Stimulated activated effector memory CD8-positive, alpha-beta T cell treated with anti-CD3 and anti-CD28 coated beads, Interleukin-12 subunit alpha, Interleukin-12 subunit beta, amount 100 ng/mL, for 72 hours (primary cell): ENCODE results near the gene IFNK.
A peak's percentile ranks its signal among the peaks of the same experiment; 100 is the strongest.

Experiments used
- ATAC-seq: fragments of 150-1000 bp; cut with Tn5 transposase; 2 replicates; pipeline ENCODE4 v1.10.0; 2021
- DNase-seq, 2 donors: peaks; one replicate each; pipeline ENCODE4 v3.0.0; 2021 to 2022; ENCODE audit warnings: low spot score in 2 of 2
- H3K27ac Mint-ChIP-seq: one replicate; pipeline ENCODE4 v1.8.0; 2022; ENCODE audit warnings: mild to moderate bottlenecking, mixed read lengths
- H3K36me3 Mint-ChIP-seq: one replicate; pipeline ENCODE4 v1.8.0; 2022; ENCODE audit warnings: mild to moderate bottlenecking, mixed read lengths
- H3K4me1 Mint-ChIP-seq: one replicate; pipeline ENCODE4 v1.8.0; 2022; ENCODE audit warnings: mixed read lengths
- H3K4me3 Mint-ChIP-seq: one replicate; pipeline ENCODE4 v1.8.0; 2022; ENCODE audit warnings: mild to moderate bottlenecking, mixed read lengths
- H3K9me3 Mint-ChIP-seq: one replicate; pipeline ENCODE4 v1.8.0; 2022; ENCODE audit warnings: mixed read lengths

IFNK gene, protein sequence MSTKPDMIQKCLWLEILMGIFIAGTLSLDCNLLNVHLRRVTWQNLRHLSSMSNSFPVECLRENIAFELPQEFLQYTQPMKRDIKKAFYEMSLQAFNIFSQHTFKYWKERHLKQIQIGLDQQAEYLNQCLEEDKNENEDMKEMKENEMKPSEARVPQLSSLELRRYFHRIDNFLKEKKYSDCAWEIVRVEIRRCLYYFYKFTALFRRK

DNA sequence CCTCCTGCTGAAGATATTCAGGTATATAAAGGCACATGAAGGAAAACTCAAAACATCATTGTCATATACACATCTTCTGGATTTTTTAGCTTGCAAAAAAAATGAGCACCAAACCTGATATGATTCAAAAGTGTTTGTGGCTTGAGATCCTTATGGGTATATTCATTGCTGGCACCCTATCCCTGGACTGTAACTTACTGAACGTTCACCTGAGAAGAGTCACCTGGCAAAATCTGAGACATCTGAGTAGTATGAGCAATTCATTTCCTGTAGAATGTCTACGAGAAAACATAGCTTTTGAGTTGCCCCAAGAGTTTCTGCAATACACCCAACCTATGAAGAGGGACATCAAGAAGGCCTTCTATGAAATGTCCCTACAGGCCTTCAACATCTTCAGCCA, at the start of gene IFNK:
Gene IFNK, plus strand, starts transcription at position 55 of the 400 bp plus-strand sequence. Its CDS starts 47 bp downstream, at position 102.
- Mint-ChIP-seq H3K36me3 (no peaks in the 10 kb centered on the region), H3K27ac (no peak within 1 kb of the TSS), H3K4me3 (no peak within 1 kb of the TSS), H3K9me3 (no peaks in the 10 kb centered on the region), H3K4me1 (peaks cover 17% of the 10 kb centered on the region)
- DNase-seq (no peak), ATAC-seq (no peak)

DNA sequence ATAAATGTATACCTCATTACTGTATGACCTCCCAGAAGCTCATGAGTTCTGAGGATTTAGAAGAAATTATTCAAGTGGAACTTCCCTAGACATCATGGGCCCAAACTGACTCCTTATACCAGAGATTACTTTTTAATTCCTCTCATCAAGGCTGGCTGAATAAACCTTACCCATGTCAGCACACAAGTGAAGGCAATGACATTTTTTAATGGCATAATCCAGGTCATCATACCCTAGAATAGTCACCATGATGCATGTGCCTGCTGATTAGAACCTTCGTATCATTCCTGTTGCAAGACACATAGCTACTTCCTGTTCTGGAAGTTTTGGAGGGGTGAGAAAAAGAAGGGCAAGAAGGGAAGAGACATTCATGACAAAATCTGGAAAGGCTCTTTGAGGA, 49.8 kb upstream of the IFNK start:
- Mint-ChIP-seq H3K4me3 (no peak overlapping the region), H3K27ac (no peak overlapping the region), H3K36me3 (no peaks in the 10 kb centered on the region), H3K4me1 (no peaks in the 10 kb centered on the region), H3K9me3 (peaks cover 6% of the 10 kb centered on the region)
- ATAC-seq (no peak), DNase-seq (no peak)

DNA sequence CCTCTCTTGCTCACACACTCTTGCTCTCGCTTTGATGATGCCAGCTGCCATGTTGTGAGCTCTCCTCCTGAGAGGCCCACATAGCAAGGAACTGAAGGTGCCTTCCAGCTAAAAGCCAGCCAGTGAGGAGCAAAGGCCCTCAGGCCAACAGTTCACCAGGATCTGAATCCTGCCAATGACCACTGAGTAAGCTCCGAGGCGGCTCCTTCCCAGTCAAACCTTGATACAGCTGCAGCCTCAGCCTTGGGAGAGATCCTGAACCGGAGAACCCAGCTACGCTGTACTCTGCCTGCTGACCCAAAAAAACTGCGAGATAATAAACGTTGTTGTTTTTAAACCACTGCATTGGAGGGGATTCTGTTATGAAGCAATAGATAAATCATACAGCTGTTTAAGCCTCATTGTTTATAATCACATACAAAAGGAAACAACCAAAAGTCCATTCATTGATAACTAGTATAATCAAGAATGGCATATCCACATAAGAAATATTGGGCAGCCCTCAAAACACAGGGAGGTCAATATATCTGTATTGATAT, 49.0 kb upstream of the IFNK start:
- Mint-ChIP-seq H3K4me1 (no peaks in the 10 kb centered on the region), H3K9me3 (peaks cover 6% of the 10 kb centered on the region), H3K27ac (no peak overlapping the region), H3K4me3 (no peak overlapping the region), H3K36me3 (no peaks in the 10 kb centered on the region)
- ATAC-seq: no peak
- DNase-seq: no peak

DNA sequence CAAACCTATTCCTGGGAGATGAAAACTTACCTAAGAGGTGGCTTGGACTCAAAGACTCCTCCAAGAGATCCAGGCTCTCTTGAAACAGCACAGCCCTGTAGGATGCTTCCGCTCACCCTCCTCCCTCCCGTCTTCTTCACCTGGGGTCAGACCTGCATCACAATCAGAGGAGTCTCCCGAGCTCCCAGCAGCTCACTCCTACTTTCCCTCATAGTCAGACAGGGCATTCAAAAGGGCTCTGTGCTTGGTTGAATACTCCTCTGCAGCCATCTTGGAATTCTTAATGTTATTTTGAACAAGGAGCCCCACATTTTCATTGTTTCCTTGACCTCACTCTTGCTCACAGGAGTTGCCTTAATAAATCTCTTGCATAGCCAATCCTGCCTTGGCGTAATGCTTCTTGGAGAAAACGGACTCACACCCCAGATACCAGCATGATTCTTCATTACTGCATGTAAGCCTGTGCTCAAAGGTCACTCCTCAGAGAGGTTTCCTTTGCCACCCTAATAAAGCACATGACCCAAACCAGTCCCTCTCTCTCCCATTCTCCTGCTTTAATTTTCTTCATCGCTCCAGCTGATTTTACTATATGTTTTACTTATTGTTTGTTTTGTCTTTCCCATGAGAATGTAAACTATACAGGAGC, 47.1 kb upstream of the IFNK start:
- ATAC-seq (no peak), DNase-seq (no peak)
- H3K27ac Mint-ChIP-seq: no peak overlapping the region
- H3K4me1 Mint-ChIP-seq: no peaks in the 10 kb centered on the region
- H3K9me3 Mint-ChIP-seq: peaks cover 6% of the 10 kb centered on the region
- no peaks in the 10 kb centered on the region for H3K36me3 Mint-ChIP-seq
- H3K4me3 Mint-ChIP-seq: no peak overlapping the region

DNA sequence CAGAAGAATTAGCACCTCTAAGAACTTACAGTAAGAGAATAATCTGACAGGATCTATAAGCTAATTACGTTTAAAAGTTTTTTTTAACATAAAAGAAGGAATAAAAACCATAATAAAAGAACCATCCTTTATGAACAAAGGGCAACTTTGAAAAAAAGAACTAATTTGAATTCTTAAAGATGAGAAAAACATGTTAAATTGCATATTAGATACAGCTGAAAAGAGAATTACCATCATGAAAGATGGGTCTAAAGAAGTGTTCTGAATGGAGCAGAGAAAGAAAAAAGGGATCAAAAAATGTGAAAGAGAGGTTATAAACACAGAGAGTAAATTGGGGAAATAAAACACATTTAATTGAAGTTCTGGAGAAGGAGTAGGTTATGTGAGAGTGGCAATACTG, 45.8 kb upstream of the IFNK start:
- Mint-ChIP-seq H3K27ac (no peak overlapping the region), H3K36me3 (no peaks in the 10 kb centered on the region), H3K4me3 (no peak overlapping the region), H3K4me1 (no peaks in the 10 kb centered on the region), H3K9me3 (peaks cover 6% of the 10 kb centered on the region)
- ATAC-seq (no peak), DNase-seq (no peak)

DNA sequence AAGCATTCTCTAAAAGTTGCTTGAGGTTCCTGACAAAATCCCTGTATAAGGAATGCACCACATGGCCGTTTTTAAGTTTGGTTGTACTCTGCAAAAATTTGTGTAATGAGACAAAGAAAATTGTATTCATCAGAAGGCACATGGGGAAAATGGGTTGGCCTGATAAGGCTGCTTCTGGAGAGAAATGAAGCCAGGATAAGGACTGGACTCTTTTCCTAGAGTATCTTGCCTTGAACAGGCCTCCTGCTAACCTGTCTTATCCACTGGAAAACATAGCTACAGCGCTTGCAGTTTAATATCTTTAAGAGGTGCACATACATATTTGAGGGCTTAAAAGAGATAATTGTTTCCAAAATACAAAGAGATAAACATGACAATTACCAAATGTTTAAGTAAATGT, 41.4 kb upstream of the IFNK start:
- H3K4me3 Mint-ChIP-seq: no peak overlapping the region
- ATAC-seq (no peak), DNase-seq (no peak)
- H3K9me3 Mint-ChIP-seq: peaks cover 4% of the 10 kb centered on the region
- H3K36me3 Mint-ChIP-seq: no peaks in the 10 kb centered on the region
- H3K4me1 Mint-ChIP-seq: peaks cover 17% of the 10 kb centered on the region
- H3K27ac Mint-ChIP-seq: no peak overlapping the region

DNA sequence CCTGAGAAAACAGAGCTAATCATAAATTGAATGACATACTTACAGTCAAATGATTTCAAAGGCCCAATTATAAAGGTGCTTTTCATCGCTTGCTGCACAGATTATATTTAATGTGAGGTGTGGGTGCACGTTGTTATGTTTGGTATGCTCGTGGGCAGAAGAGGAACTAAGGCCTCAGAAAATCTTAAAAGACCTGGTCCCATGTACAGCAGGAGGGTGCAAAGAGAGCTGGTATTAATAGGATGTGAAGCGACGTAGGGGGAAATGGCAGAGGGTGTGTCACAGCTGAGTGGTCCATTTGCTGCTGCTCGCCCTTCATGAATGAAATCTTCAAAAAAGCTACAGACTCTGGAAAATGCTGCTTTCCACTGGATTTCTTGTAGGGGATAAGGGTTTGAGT, 40.5 kb upstream of the IFNK start:
- Mint-ChIP-seq H3K27ac (no peak overlapping the region), H3K9me3 (peaks cover under 1% of the 10 kb centered on the region), H3K4me1 (peaks cover 17% of the 10 kb centered on the region), H3K36me3 (no peaks in the 10 kb centered on the region), H3K4me3 (no peak overlapping the region)
- ATAC-seq: no peak
- DNase-seq: no peak

DNA sequence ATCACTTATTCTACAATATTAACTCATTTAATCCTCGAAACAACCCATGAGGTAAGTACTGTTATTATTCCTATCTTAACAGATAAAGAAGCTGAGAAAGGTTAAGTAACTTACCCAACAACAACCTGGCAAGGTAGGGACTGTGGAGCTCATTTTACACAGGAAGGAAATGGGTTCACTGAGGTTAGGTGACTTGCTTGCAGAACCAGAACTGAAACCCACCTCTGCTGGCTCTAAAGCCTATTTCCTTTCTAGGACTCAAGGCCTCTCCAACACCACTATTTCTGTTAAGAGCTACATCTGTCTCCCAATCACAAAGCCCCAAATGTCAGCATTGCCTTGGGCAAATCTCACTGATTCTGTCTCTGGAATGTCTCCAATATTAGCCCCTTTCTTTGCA, 38.9 kb upstream of the IFNK start:
- ATAC-seq (peak; percentile 63), DNase-seq (no peak)
- H3K4me1 Mint-ChIP-seq: peaks cover 17% of the 10 kb centered on the region
- no peak overlapping the region for H3K4me3 Mint-ChIP-seq
- no peaks in the 10 kb centered on the region for H3K9me3 Mint-ChIP-seq
- no peaks in the 10 kb centered on the region for H3K36me3 Mint-ChIP-seq
- no peak overlapping the region for H3K27ac Mint-ChIP-seq

DNA sequence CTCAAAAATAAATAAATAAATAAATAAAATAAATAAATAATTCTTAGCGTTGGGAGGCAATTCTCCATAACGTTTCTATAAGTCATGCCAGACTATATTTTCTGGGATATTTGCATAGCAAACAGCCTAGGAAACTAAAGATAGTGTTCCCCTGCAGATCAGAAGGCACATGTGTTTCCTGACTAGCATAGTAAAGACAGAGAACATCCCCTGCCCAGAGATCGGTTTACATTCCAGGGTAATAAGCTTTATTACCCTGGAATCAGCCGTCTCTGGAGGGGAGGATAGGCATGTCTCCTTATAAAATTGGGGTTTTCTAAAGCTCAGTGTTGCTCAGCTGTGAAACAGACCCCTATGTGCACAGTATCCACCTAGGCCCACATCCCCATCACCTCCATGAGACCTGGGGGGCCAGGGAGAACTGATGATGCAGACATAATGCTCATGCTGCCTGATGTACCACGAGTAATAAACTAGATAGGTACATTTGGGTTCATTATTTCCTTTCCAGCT, 36.9 kb upstream of the IFNK start:
- no peak overlapping the region for H3K27ac Mint-ChIP-seq
- H3K36me3 Mint-ChIP-seq: no peaks in the 10 kb centered on the region
- ATAC-seq (no peak), DNase-seq (no peak)
- no peak overlapping the region for H3K4me3 Mint-ChIP-seq
- H3K9me3 Mint-ChIP-seq: no peaks in the 10 kb centered on the region
- H3K4me1 Mint-ChIP-seq: peaks cover 17% of the 10 kb centered on the region

DNA sequence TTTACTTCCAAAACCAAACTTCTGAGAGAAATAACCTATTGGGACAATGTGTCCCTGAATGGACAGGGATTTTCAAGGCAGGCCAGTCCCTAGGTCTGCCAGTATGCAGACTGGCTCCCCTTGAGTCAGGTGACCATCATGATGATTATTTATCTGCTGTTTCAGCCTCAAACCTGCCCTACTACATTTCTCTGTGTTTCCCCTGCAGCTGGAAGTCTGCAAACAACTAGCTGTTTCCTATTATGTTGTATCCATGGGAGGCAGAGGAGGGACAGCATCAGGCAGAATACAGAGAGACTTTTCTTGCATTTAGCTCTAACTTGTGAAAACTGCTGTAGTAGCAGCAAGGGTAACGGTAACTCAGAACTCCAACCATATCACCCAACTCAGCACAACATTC, 36.2 kb upstream of the IFNK start:
- Mint-ChIP-seq H3K27ac (no peak overlapping the region), H3K36me3 (no peaks in the 10 kb centered on the region), H3K4me1 (peaks cover 17% of the 10 kb centered on the region), H3K4me3 (no peak overlapping the region), H3K9me3 (no peaks in the 10 kb centered on the region)
- no peak for DNase-seq
- no peak for ATAC-seq

DNA sequence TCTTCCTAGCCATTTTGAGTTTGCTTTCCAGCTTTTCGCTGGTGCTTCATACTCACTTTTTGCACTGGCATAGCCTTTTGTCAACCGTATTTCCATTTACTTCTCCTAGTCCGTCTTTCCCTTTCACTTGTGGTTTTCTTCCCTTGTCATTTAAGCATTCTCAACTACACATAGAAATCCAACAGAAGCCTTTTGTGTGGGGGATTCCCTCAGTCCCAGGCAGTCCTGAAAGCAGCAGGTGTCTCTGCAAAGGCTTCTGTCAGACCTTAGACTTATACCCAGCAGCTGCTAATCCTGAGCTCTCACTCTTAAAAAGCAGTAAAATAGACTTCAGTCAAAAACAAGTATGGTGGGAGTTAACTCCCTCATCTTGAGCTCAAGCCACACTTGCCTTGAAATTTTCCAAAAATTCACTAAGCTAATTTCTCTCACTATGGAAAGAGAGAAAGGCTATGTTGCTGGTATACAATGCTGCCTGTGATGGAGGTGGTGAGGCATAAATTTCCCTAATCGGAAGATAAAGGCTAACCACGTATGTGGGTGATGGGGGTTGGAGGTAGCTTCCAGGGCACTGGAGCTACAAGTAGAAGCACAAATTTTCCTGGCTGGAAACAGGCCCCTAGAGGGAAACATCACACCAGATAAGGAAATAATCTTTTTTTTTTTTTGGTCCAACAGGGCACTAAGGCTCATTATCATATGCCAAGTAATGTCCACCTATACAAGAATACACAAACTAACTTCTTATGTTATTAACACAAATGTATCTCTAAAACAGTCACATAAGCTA, 34.8 kb upstream of the IFNK start:
- H3K9me3 Mint-ChIP-seq: peaks cover 2% of the 10 kb centered on the region
- no peak overlapping the region for H3K27ac Mint-ChIP-seq
- no peak overlapping the region for H3K4me3 Mint-ChIP-seq
- no peaks in the 10 kb centered on the region for H3K36me3 Mint-ChIP-seq
- peak; percentile 24 for ATAC-seq
- H3K4me1 Mint-ChIP-seq: peaks cover 17% of the 10 kb centered on the region
- DNase-seq: no peak

DNA sequence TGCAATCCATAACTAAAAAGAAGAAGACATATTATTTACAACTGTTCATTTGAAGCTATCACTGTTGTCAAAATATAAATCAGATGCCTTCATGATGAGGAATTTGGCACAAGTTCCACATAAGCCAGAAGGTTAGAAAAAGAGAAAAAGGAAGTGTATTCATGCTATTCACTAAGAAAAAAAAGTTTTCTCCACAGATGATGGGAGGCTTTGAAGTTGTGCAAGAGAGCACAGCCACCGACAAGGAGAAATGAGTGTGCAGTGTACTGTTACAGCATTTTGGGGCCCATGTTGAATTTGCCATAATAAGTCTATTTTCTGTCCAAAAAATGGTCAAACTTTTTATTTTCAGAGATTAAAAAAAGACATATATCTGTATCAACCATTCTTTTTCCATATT, 32.9 kb upstream of the IFNK start:
- Mint-ChIP-seq H3K36me3 (no peaks in the 10 kb centered on the region), H3K9me3 (peaks cover 3% of the 10 kb centered on the region), H3K27ac (no peak overlapping the region), H3K4me3 (no peak overlapping the region), H3K4me1 (no peaks in the 10 kb centered on the region)
- ATAC-seq (no peak), DNase-seq (no peak)

DNA sequence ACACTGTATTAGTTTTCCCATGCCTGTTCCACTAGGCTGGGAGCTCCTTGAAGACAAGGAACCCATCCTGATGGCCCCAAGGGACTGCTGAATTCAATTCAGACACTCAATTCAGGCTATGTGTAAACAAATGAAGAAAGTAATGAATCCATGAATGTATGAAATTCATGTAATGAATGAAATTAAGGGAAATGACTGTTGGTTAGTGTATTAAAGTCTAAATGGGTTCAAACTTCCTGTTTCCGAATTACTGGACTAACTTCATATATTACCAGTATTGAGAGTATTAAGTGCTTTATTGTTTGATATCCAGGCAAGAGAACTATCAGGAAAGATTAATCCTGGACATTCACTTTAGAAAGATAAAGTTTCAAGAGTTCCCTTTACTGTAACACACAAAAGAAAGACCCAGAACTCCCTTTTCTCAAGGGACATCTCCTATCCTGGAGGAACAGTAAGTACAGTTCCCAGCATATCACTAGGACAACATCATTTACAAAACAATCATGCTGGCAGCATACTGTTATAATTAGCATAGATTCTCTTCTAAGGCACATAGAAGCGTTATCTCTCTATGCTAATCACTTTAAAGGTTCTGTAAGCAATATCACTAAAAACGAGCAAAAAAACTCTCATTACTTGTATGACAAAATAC, 28.5 kb upstream of the IFNK start:
- H3K27ac Mint-ChIP-seq: no peak overlapping the region
- H3K4me3 Mint-ChIP-seq: no peak overlapping the region
- H3K9me3 Mint-ChIP-seq: peaks cover 3% of the 10 kb centered on the region
- H3K4me1 Mint-ChIP-seq: no peaks in the 10 kb centered on the region
- ATAC-seq: no peak
- H3K36me3 Mint-ChIP-seq: no peaks in the 10 kb centered on the region
- no peak for DNase-seq

DNA sequence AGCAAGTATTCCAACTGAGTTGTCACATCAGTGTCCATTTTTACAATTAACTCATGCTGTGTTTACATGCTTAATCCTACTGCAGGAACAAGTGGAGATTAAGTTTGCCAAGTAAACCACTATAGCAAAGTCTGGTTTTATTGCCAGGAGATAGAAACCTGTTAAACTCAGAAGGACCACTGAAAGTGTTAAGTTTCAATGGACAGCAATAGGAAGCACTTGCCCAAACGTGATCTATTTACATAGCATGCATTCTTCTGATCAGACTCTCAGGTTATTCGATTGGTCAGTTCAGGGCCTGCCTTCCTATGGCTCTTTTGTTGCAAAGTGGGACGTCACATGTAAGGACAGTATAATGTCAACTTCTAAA, 28.0 kb upstream of the IFNK start:
- ATAC-seq (no peak), DNase-seq (no peak)
- H3K36me3 Mint-ChIP-seq: no peaks in the 10 kb centered on the region
- no peak overlapping the region for H3K27ac Mint-ChIP-seq
- no peak overlapping the region for H3K4me3 Mint-ChIP-seq
- H3K9me3 Mint-ChIP-seq: peaks cover 3% of the 10 kb centered on the region
- H3K4me1 Mint-ChIP-seq: no peaks in the 10 kb centered on the region

DNA sequence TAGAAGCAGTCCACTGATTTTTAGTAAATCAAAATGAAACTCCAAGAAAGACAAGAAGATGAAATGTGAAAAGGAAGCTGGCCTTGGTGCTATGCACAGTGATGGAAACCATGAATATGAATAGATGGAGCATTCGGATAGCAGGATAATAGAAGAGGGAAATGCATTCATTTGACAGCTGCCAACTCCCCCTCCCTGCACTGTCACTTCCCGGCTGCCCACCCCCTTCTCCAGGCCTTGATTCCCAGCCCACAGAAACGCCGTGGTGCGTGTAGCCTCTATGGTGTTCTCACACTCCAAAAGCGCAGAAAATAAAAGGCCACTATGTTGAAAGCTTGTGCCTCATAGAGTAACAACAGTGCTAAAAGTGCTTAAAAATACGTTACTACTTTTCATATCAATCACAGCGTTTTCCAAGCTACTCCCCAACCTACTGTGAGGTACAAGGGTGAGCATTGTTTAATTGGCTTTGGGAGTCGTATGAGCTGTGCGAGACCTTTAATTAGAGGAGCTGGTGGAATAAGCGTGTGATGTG, 26.1 kb upstream of the IFNK start:
- Mint-ChIP-seq H3K4me1 (no peaks in the 10 kb centered on the region), H3K27ac (no peak overlapping the region), H3K9me3 (peaks cover 3% of the 10 kb centered on the region), H3K4me3 (no peak overlapping the region), H3K36me3 (no peaks in the 10 kb centered on the region)
- DNase-seq: no peak
- ATAC-seq: no peak
